ENCODE results near the gene CCDC3. TPM values are rescaled to one million over a fixed set of nuclear protein-coding genes. Genes with fewer than 3 reads are reported as not detected.

CCDC3 gene
- total RNA-seq, 2 donors from 2014 or later: 17.6 to 41.8 TPM

GRCh38 chr10:12974491-12975199 is 26.9 kb downstream of the CCDC3 start:
- intact Hi-C loops (cut with DNase I): no loop called here
- Histone ChIP-seq H3K36me3 (no peaks in the 10 kb centered on the region), H3K4me3 (no peak overlapping the region), H3K9me3 (no peaks in the 10 kb centered on the region), H3K4me1 (replicated peaks) (no peaks in the 10 kb centered on the region), H3K27ac (no peak overlapping the region), H3K27me3 (replicated peaks; ENCODE audit: insufficient read depth) (no peaks in the 10 kb centered on the region)
- no peak for TF ChIP-seq CTCF (IDR thresholded peaks at IDR 0.05)
- TF ChIP-seq POLR2A (IDR thresholded peaks at IDR 0.05): no peak
- no peak for TF ChIP-seq POLR2AphosphoS5 (IDR thresholded peaks at IDR 0.05)
- WGBS: 93% methylated on average over 14 of the region's 14 CpGs
- DNase-seq (ENCODE audit: low spot score): no peak

GRCh38 chr10:12974078-12974477 is 27.4 kb downstream of the CCDC3 start:
- WGBS: 93% methylated on average over 9 of the region's 9 CpGs

GRCh38 chr10:12973149-12973718 is 28.3 kb downstream of the CCDC3 start:
- no peak for DNase-seq (ENCODE audit: low spot score)

More at GRCh38 chr10:12974078-12974477, 27.4 kb downstream of the CCDC3 start:
- Histone ChIP-seq H3K9me3 (no peaks in the 10 kb centered on the region), H3K27ac (no peak overlapping the region), H3K4me1 (replicated peaks) (no peaks in the 10 kb centered on the region), H3K36me3 (no peaks in the 10 kb centered on the region), H3K27me3 (replicated peaks; ENCODE audit: insufficient read depth) (no peaks in the 10 kb centered on the region), H3K4me3 (no peak overlapping the region)
- no peak for TF ChIP-seq POLR2A (IDR thresholded peaks at IDR 0.05)
- TF ChIP-seq POLR2AphosphoS5 (IDR thresholded peaks at IDR 0.05): no peak
- TF ChIP-seq CTCF (IDR thresholded peaks at IDR 0.05): no peak
- intact Hi-C loops (cut with DNase I): no loop called here
- no peak for DNase-seq (ENCODE audit: low spot score)

GRCh38 chr10:12972146-12972545 is 29.4 kb downstream of the CCDC3 start:
- intact Hi-C loops (cut with DNase I): no loop called here
- no peaks in the 10 kb centered on the region for H3K36me3 ChIP-seq
- H3K27ac ChIP-seq: no peak overlapping the region
- WGBS: 76% methylated on average over 2 of the region's 2 CpGs
- DNase-seq (ENCODE audit: low spot score): no peak
- H3K4me3 ChIP-seq: no peak overlapping the region
- TF ChIP-seq CTCF (IDR thresholded peaks at IDR 0.05) (no peak), POLR2AphosphoS5 (IDR thresholded peaks at IDR 0.05) (no peak), POLR2A (IDR thresholded peaks at IDR 0.05) (no peak)
- no peaks in the 10 kb centered on the region for H3K4me1 ChIP-seq (replicated peaks)
- no peaks in the 10 kb centered on the region for H3K27me3 ChIP-seq (replicated peaks; ENCODE audit: insufficient read depth)
- H3K9me3 ChIP-seq: no peaks in the 10 kb centered on the region

More at GRCh38 chr10:12973149-12973718, 28.3 kb downstream of the CCDC3 start:
- H3K27me3 ChIP-seq (replicated peaks; ENCODE audit: insufficient read depth): no peaks in the 10 kb centered on the region
- H3K27ac ChIP-seq: no peak overlapping the region
- intact Hi-C loops (cut with DNase I): no loop called here
- 86% methylated on average over 8 of the region's 8 CpGs for WGBS
- no peaks in the 10 kb centered on the region for H3K4me1 ChIP-seq (replicated peaks)
- H3K36me3 ChIP-seq: no peaks in the 10 kb centered on the region
- H3K9me3 ChIP-seq: no peaks in the 10 kb centered on the region
- no peak overlapping the region for H3K4me3 ChIP-seq
- TF ChIP-seq POLR2A (IDR thresholded peaks at IDR 0.05) (no peak), POLR2AphosphoS5 (IDR thresholded peaks at IDR 0.05) (no peak), CTCF (IDR thresholded peaks at IDR 0.05) (no peak)
